ENCODE results near the gene YWHAG.

Gene YWHAG

GRCh38 chr7:76328389-76328788 lies 30.4 kb downstream of the YWHAG start:
- no peak overlapping the region for H3K9ac ChIP-seq (ENCODE audit: low read length)
- H3K4me2 ChIP-seq (ENCODE audit: low read length): no peak overlapping the region
- H3K36me3 ChIP-seq (ENCODE audit: insufficient read depth, low read length): peaks cover 92% of the 10 kb centered on the region
- H3K79me2 ChIP-seq (ENCODE audit: insufficient read depth, low read length): peaks cover 41% of the 10 kb centered on the region
- H3K27me3 ChIP-seq (ENCODE audit: insufficient read depth, low read length): no peaks in the 10 kb centered on the region
- H3K9me2 ChIP-seq (ENCODE audit: low read depth, low read length): no peaks in the 10 kb centered on the region
- H3K27ac ChIP-seq (ENCODE audit: low read depth, low read length, poor library complexity, severe bottlenecking): no peak overlapping the region
- H3K4me1 ChIP-seq (ENCODE audit: insufficient read depth, low read length, severe bottlenecking): no peaks in the 10 kb centered on the region
- TF ChIP-seq EZH2 (IDR thresholded peaks at IDR 0.05; ENCODE audit: borderline replicate concordance, low read length) (no peak), CTCF (IDR thresholded peaks at IDR 0.05; ENCODE audit: low read length) (no peak)
- H3K9me3 ChIP-seq (ENCODE audit: low read length): no peaks in the 10 kb centered on the region
- no peak overlapping the region for H2AFZ ChIP-seq (ENCODE audit: low read length)
- H3F3A ChIP-seq (ENCODE audit: insufficient read depth, low read length): no peaks in the 10 kb centered on the region
- no peaks in the 10 kb centered on the region for H4K20me1 ChIP-seq (ENCODE audit: insufficient read depth, low read length)
- H3K4me3 ChIP-seq (ENCODE audit: low read depth, low read length, poor library complexity, severe bottlenecking): no peak overlapping the region

GRCh38 chr7:76327610-76328009 lies 31.2 kb downstream of the YWHAG start:
- TF ChIP-seq CTCF (IDR thresholded peaks at IDR 0.05; ENCODE audit: low read length): no peak
- TF ChIP-seq EZH2 (IDR thresholded peaks at IDR 0.05; ENCODE audit: borderline replicate concordance, low read length): no peak
- H3K9ac ChIP-seq (ENCODE audit: low read length): no peak overlapping the region

GRCh38 chr7:76326646-76327233 lies 32.1 kb downstream of the YWHAG start:
- no peak overlapping the region for H3K9ac ChIP-seq (ENCODE audit: low read length)
- H3K4me1 ChIP-seq (ENCODE audit: insufficient read depth, low read length, severe bottlenecking): no peaks in the 10 kb centered on the region
- no peak overlapping the region for H3K4me3 ChIP-seq (ENCODE audit: low read depth, low read length, poor library complexity, severe bottlenecking)
- H3F3A ChIP-seq (ENCODE audit: insufficient read depth, low read length): no peaks in the 10 kb centered on the region
- H3K36me3 ChIP-seq (ENCODE audit: insufficient read depth, low read length): peaks cover 90% of the 10 kb centered on the region
- no peak overlapping the region for H3K4me2 ChIP-seq (ENCODE audit: low read length)
- H3K27ac ChIP-seq (ENCODE audit: low read depth, low read length, poor library complexity, severe bottlenecking): no peak overlapping the region
- TF ChIP-seq EZH2 (IDR thresholded peaks at IDR 0.05; ENCODE audit: borderline replicate concordance, low read length) (no peak), CTCF (IDR thresholded peaks at IDR 0.05; ENCODE audit: low read length) (no peak)
- no peaks in the 10 kb centered on the region for H3K27me3 ChIP-seq (ENCODE audit: insufficient read depth, low read length)
- no peak overlapping the region for H2AFZ ChIP-seq (ENCODE audit: low read length)
- H3K9me2 ChIP-seq (ENCODE audit: low read depth, low read length): no peaks in the 10 kb centered on the region
- no peaks in the 10 kb centered on the region for H3K9me3 ChIP-seq (ENCODE audit: low read length)
- H3K79me2 ChIP-seq (ENCODE audit: insufficient read depth, low read length): peaks cover 25% of the 10 kb centered on the region
- H4K20me1 ChIP-seq (ENCODE audit: insufficient read depth, low read length): no peaks in the 10 kb centered on the region

More at GRCh38 chr7:76327610-76328009, 31.2 kb downstream of the YWHAG start:
- Histone ChIP-seq H3K9me2 (ENCODE audit: low read depth, low read length) (no peaks in the 10 kb centered on the region), H3K4me1 (ENCODE audit: insufficient read depth, low read length, severe bottlenecking) (no peaks in the 10 kb centered on the region), H2AFZ (ENCODE audit: low read length) (no peak overlapping the region), H3F3A (ENCODE audit: insufficient read depth, low read length) (no peaks in the 10 kb centered on the region), H3K4me3 (ENCODE audit: low read depth, low read length, poor library complexity, severe bottlenecking) (no peak overlapping the region), H3K27me3 (ENCODE audit: insufficient read depth, low read length) (no peaks in the 10 kb centered on the region), H3K79me2 (ENCODE audit: insufficient read depth, low read length) (peaks cover 33% of the 10 kb centered on the region), H3K9me3 (ENCODE audit: low read length) (no peaks in the 10 kb centered on the region), H3K27ac (ENCODE audit: low read depth, low read length, poor library complexity, severe bottlenecking) (no peak overlapping the region), H3K36me3 (ENCODE audit: insufficient read depth, low read length) (peaks cover 95% of the 10 kb centered on the region), H4K20me1 (ENCODE audit: insufficient read depth, low read length) (no peaks in the 10 kb centered on the region), H3K4me2 (ENCODE audit: low read length) (no peak overlapping the region)
